Neural progenitor cell (in vitro differentiated cells): ENCODE results near the gene ELMO1. TPM values are rescaled to one million over a fixed set of nuclear protein-coding genes. Genes with fewer than 3 reads are reported as not detected.

ENCODE experiments used
- DNase-seq: peaks from one replicate; pipeline ENCODE4 v3.0.0-alpha.2; 2016; ENCODE audit warnings: low spot score
- H2AFZ ChIP-seq: fragments of 200-600 bp; sonication (generic); replicated peaks from 2 replicates; pipeline ENCODE4 v1.6.1; 2016; ENCODE audit warnings: antibody characterized with exemption
- H3F3A ChIP-seq: fragments of 200-600 bp; sonication (generic); 2 replicates; pipeline ENCODE4 v1.6.1; 2016; ENCODE audit warnings: antibody characterized with exemption, low read depth
- H3K27ac ChIP-seq: fragments of 200-600 bp; sonication (generic); 2 replicates; pipeline ENCODE4 v1.5.1; 2016; ENCODE audit warnings: mild to moderate bottlenecking
- H3K27me3 ChIP-seq: fragments of 200-600 bp; sonication (generic); 2 replicates; pipeline ENCODE4 v1.6.1; 2016; ENCODE audit warnings: mild to moderate bottlenecking, moderate library complexity
- H3K36me3 ChIP-seq: fragments of 200-600 bp; sonication (generic); 2 replicates; pipeline ENCODE4 v1.5.1; 2016
- H3K4me1 ChIP-seq: fragments of 200-600 bp; sonication (generic); 2 replicates; pipeline ENCODE4 v1.6.1; 2016; ENCODE audit warnings: mixed run types
- H3K4me2 ChIP-seq: fragments of 200-600 bp; sonication (generic); 2 replicates; pipeline ENCODE4 v1.6.1; 2016
- H3K4me3 ChIP-seq: fragments of 200-600 bp; sonication (generic); 2 replicates; pipeline ENCODE4 v1.5.1; 2016
- H3K79me2 ChIP-seq: fragments of 200-600 bp; sonication (generic); 2 replicates; pipeline ENCODE4 v1.6.1; 2016; ENCODE audit warnings: low read depth
- H3K9ac ChIP-seq: fragments of 200-600 bp; sonication (generic); 2 replicates; pipeline ENCODE4 v1.6.1; 2016
- H3K9me3 ChIP-seq: fragments of 200-600 bp; sonication (generic); 2 replicates; pipeline ENCODE4 v1.5.1; 2016; ENCODE audit warnings: low read depth
- H4K20me1 ChIP-seq: fragments of 200-600 bp; sonication (generic); 2 replicates; pipeline ENCODE4 v1.6.1; 2016; ENCODE audit warnings: low read depth
- H3K27ac Mint-ChIP-seq: 3 replicates; pipeline ENCODE4 v1.8.0; 2021; ENCODE audit warnings: mixed read lengths
- H3K27me3 Mint-ChIP-seq: 2 replicates; pipeline ENCODE4 v1.8.0; 2022; ENCODE audit warnings: low read depth, mild to moderate bottlenecking, inconsistent platforms, moderate library complexity, mixed read lengths; ENCODE audit not compliant: insufficient read depth
- H3K36me3 Mint-ChIP-seq: 3 replicates; pipeline ENCODE4 v1.8.0; 2021; ENCODE audit warnings: mixed read lengths
- H3K4me1 Mint-ChIP-seq: 3 replicates; pipeline ENCODE4 v1.8.0; 2021; ENCODE audit warnings: mixed read lengths
- H3K4me3 Mint-ChIP-seq: 3 replicates; pipeline ENCODE4 v1.8.0; 2021; ENCODE audit warnings: mild to moderate bottlenecking, moderate library complexity, mixed read lengths
- H3K9me3 Mint-ChIP-seq: 3 replicates; pipeline ENCODE4 v1.8.0; 2020; ENCODE audit warnings: mixed read lengths
- CTCF ChIP-seq: fragments of 200-600 bp; sonication (generic); IDR thresholded peaks from 2 replicates; pipeline ENCODE4 v1.5.1; 2017; ENCODE audit warnings: antibody characterized with exemption, mild to moderate bottlenecking
- EZH2 ChIP-seq: fragments of 200-600 bp; sonication (generic); IDR thresholded peaks from 2 replicates; pipeline ENCODE4 v1.6.1; 2017; ENCODE audit warnings: antibody characterized with exemption, mild to moderate bottlenecking, moderate library complexity
- EZH2phosphoT487 ChIP-seq: fragments of 200-600 bp; sonication (generic); IDR thresholded peaks from 2 replicates; pipeline ENCODE4 v1.6.1; 2017; ENCODE audit warnings: antibody characterized with exemption
- total RNA-seq: library from RNA; depleted of rRNA; stranded (reverse); fragments of >200 nt; gene quantifications from 2 replicates; pipeline ENCODE4 v1.2.3, GENCODE V29; 2015; ENCODE audit warnings: low replicate concordance

ELMO1 gene
- total RNA-seq, 1 donor from 2014 or later, result 22.0 TPM

- Histone ChIP-seq H3K9me3 (peaks cover 6% of the 10 kb centered on the region), H3K4me2 (no peak overlapping the region), H3K27me3 (no peaks in the 10 kb centered on the region), H3F3A (peaks cover 13% of the 10 kb centered on the region), H2AFZ (no peak overlapping the region), H3K27ac (no peak overlapping the region), H3K4me1 (peaks cover 25% of the 10 kb centered on the region), H3K4me3 (no peak overlapping the region), H3K79me2 (no peaks in the 10 kb centered on the region), H3K36me3 (peaks cover 7% of the 10 kb centered on the region), H3K9ac (no peak overlapping the region), H4K20me1 (no peaks in the 10 kb centered on the region)
- Mint-ChIP-seq H3K4me1 (peaks cover 19% of the 10 kb centered on the region), H3K4me3 (no peak overlapping the region), H3K9me3 (peaks cover 32% of the 10 kb centered on the region), H3K27ac (no peak overlapping the region), H3K27me3 (peaks cover 5% of the 10 kb centered on the region), H3K36me3 (peaks cover 1% of the 10 kb centered on the region)
- no peak for DNase-seq
- TF ChIP-seq EZH2phosphoT487, result no peak
- TF ChIP-seq EZH2, result no peak
- TF ChIP-seq CTCF, result no peak
Measured at GRCh38 chr7:37119296-37119860, 329.3 kb downstream of the ELMO1 start.

GRCh38 chr7:37118004-37118403, 330.7 kb downstream of the ELMO1 start:
- Histone ChIP-seq H3K9ac (no peak overlapping the region), H3K36me3 (peaks cover 7% of the 10 kb centered on the region), H3K4me2 (peak overlapping the region; percentile 60), H3K4me1 (peaks cover 25% of the 10 kb centered on the region), H3K9me3 (peaks cover 6% of the 10 kb centered on the region), H3K79me2 (no peaks in the 10 kb centered on the region), H2AFZ (no peak overlapping the region), H3F3A (peaks cover 13% of the 10 kb centered on the region), H4K20me1 (no peaks in the 10 kb centered on the region), H3K27ac (peak overlapping the region; percentile 80), H3K27me3 (no peaks in the 10 kb centered on the region), H3K4me3 (no peak overlapping the region)
- H3K4me1 Mint-ChIP-seq, result peaks cover 19% of the 10 kb centered on the region
- TF ChIP-seq CTCF, result no peak
- no peak for TF ChIP-seq EZH2phosphoT487
- no peak for TF ChIP-seq EZH2
- no peak overlapping the region for H3K4me3 Mint-ChIP-seq
- no peak for DNase-seq
- peaks cover 5% of the 10 kb centered on the region for H3K27me3 Mint-ChIP-seq
- no peak overlapping the region for H3K27ac Mint-ChIP-seq
- H3K36me3 Mint-ChIP-seq, result peaks cover 5% of the 10 kb centered on the region
- peaks cover 31% of the 10 kb centered on the region for H3K9me3 Mint-ChIP-seq

- peaks cover 19% of the 10 kb centered on the region for H3K4me1 Mint-ChIP-seq
- peaks cover 3% of the 10 kb centered on the region for H3K27me3 Mint-ChIP-seq
- Histone ChIP-seq H3K9me3 (peaks cover 6% of the 10 kb centered on the region), H3F3A (peaks cover 13% of the 10 kb centered on the region), H3K36me3 (peaks cover 7% of the 10 kb centered on the region), H2AFZ (no peak overlapping the region), H3K79me2 (no peaks in the 10 kb centered on the region), H3K4me2 (peak overlapping the region; percentile 60), H3K4me1 (peaks cover 25% of the 10 kb centered on the region), H3K27ac (peak overlapping the region; percentile 80), H3K27me3 (no peaks in the 10 kb centered on the region), H3K4me3 (no peak overlapping the region), H3K9ac (no peak overlapping the region), H4K20me1 (no peaks in the 10 kb centered on the region)
- DNase-seq, result peak; percentile 56
- H3K27ac Mint-ChIP-seq, result peak overlapping the region; percentile 52
- peaks cover 25% of the 10 kb centered on the region for H3K9me3 Mint-ChIP-seq
- no peak overlapping the region for H3K4me3 Mint-ChIP-seq
- H3K36me3 Mint-ChIP-seq, result peaks cover 5% of the 10 kb centered on the region
- TF ChIP-seq EZH2phosphoT487 (no peak), CTCF (no peak), EZH2 (no peak)
Measured at GRCh38 chr7:37117292-37117691, 331.4 kb downstream of the ELMO1 start.
